Heart right ventricle (tissue), 16 donors: ENCODE measurements around the gene MEIS3. TPM values are rescaled to one million over a fixed set of nuclear protein-coding genes. Genes with fewer than 3 reads are reported as not detected.

Source experiments
- ATAC-seq, 8 donors: fragments of 200-7000 bp; cut with Tn5 transposase; one replicate each; pipeline ENCODE4 v1.9.1; 2020; ENCODE audit warnings: mild to moderate bottlenecking in 8 of 8, moderate library complexity in 8 of 8, moderate number of reproducible peaks in 1 of 8
- DNase-seq, 2 donors: peaks; one replicate each; pipeline ENCODE4 v3.0.0-alpha.2; 2020
- H3K27ac ChIP-seq, 10 donors: fragments of 200-600 bp; sonication (generic) in 2 of 10; one replicate each; pipeline versions ENCODE4 v1.5.0 to v1.8.0; 2020 to 2022; ENCODE audit warnings: mild to moderate bottlenecking in 3 of 10
- H3K27me3 ChIP-seq, 7 donors: fragments of 200-600 bp; one replicate each; pipeline ENCODE4 v1.8.0; 2021 to 2022; ENCODE audit warnings: mild to moderate bottlenecking in 2 of 7
- H3K36me3 ChIP-seq, 9 donors: fragments of 200-600 bp; sonication (generic) in 1 of 9; one replicate each; pipeline versions ENCODE4 v1.5.0 to v1.8.0; 2020 to 2022; ENCODE audit warnings: mild to moderate bottlenecking in 2 of 9
- H3K4me1 ChIP-seq, 9 donors: fragments of 200-600 bp; sonication (generic) in 1 of 9; one replicate each; pipeline versions ENCODE4 v1.5.0 to v1.8.0; 2020 to 2022; ENCODE audit warnings: mild to moderate bottlenecking in 4 of 9
- H3K4me3 ChIP-seq, 10 donors: fragments of 200-600 bp; sonication (generic) in 2 of 10; one replicate each; pipeline versions ENCODE4 v1.5.0 to v1.8.0; 2020 to 2022; ENCODE audit warnings: mild to moderate bottlenecking in 7 of 10, moderate library complexity in 2 of 10
- H3K9me3 ChIP-seq, 11 donors: fragments of 200-600 bp in 10 of 11; sonication (generic) in 2 of 11; one replicate each; pipeline versions ENCODE4 v1.5.0 to v1.8.0; 2013 to 2022; ENCODE audit warnings: mild to moderate bottlenecking in 2 of 11, control low read depth in 1 of 11, moderate library complexity in 1 of 11
- WGBS, 2 donors: extraction: QIAGEN DNeasy Blood & Tissue Kit; methylation state at CpG; one replicate each; pipeline ENCODE4 v1.1.7; 2013; ENCODE audit warnings: inconsistent platforms in 1 of 2; 5-methylcytosine and 5-hydroxymethylcytosine counted together
- intact Hi-C, 10 donors: fragments of 100-400 bp; cut with DNase I; formaldehyde crosslinking; loops; one replicate each; pipeline versions ENCODE4 v1.11.1 to v1.14.2; 2022
- polyA plus RNA-seq, 2 donors: library from polyadenylated mRNA; stranded (reverse); fragments of 200-250 nt; gene quantifications; one replicate each; pipeline ENCODE4 v1.2.3, GENCODE V29; 2013
- total RNA-seq, 10 donors: library from RNA; stranded (reverse); fragmentation: NEBNext Ultra II Directional in 3 of 10; extraction: Animal tissue kit (Norgen Biotek cat#: 25700) in 3 of 10; gene quantifications; one replicate each; pipeline versions ENCODE4 v1.2.1 to v1.2.4, GENCODE V29; 2021 to 2023
- TF ChIP-seq, protein P1 (sequence below), 9 donors: fragments of 200-600 bp; sonication (generic) in 2 of 9; IDR thresholded peaks; one replicate each; pipeline versions ENCODE4 v1.5.0 to v1.8.0; 2021 to 2022; ENCODE audit warnings: antibody characterized with exemption in 9 of 9, mild to moderate bottlenecking in 5 of 9, moderate library complexity in 1 of 9
- donor health status: Arrhythmogenic right ventricular cardiomyopathy.
- donor health status: ischemic (EF 13 %, LVEDD 7.1; RV severe dilation, severe dysfunction).
- donor health status: healthy with polysubstance abuse.
- donor health status: DM: no; HTN: yes; CAD: no.
- donor health status: DM: no; HTN: no; CAD: no.
- donor health status: ischemic (EF 25% LVEDD 6.9; RV normal size, moderate dysfunction).
- donor health status: ischemic (EF 25% LVEDD 5.7; RV mildly dilated, moderate dysfunction).
- donor health status: healthy.
- donor health status: DM: yes; HTN: yes; CAD: no.
- donor health status: Ischemic cardiomyopathy.
- donor health status: ischemic (EF 35%, LVEDD 5.7; RV mildly dilated, moderate dysfunction).
- donor health status: nonischemic (EF 11% LVEDD 7.7; RV severe dilation, severe dysfunction).
- donor health status: DM: yes; HTN: yes; CAD: no.
- donor health status: PGD.
- donor health status: ischemic (EF 29% LVEDD 5.4; RV normal size, mild dysfunction).
- donor health status: nonischemic (EF 23%, LVEDD 6.1; RV moderate dilation, normal function).

The MEIS3 gene
- total and polyA plus RNA-seq, 12 donors = 0.71 to 7.2 (median 2.5) TPM

DNA sequence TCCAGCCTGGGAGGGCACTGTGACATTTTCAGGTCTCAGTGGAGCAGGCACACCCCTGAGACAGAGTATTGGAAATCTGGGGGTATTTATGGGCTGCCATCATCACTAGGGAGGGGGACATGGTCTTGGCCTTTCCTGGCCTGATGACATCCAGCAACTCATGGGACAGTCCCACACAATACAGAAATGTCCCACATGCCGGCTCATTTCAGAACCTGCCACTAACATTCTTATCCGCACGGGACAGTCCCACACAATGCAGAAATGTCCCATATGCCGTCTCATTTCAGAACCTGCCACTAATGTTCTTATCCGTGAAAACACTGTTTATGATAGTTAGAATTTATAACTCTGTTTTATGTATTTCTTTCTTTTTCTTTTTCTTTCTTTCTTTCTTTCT is 42.5 kb upstream of the MEIS3 start:
- Histone ChIP-seq H3K4me3 (no peak overlapping the region), H3K27me3 (peaks cover 11 to 76% (median 54%) of the 10 kb centered on the region in 7 donors), H3K36me3 (no peaks in the 10 kb centered on the region), H3K4me1 (peaks cover 0 to 6% (median 0%) of the 10 kb centered on the region in 9 donors), H3K9me3 (no peaks in the 10 kb centered on the region), H3K27ac (no peak overlapping the region)
- no peak for DNase-seq
- intact Hi-C loops = no loop called here
- no peak for ATAC-seq
- WGBS, 2 donors = 81 to 82% methylated on average over 5 of the region's 5 CpGs
- TF ChIP-seq, protein P1, sequence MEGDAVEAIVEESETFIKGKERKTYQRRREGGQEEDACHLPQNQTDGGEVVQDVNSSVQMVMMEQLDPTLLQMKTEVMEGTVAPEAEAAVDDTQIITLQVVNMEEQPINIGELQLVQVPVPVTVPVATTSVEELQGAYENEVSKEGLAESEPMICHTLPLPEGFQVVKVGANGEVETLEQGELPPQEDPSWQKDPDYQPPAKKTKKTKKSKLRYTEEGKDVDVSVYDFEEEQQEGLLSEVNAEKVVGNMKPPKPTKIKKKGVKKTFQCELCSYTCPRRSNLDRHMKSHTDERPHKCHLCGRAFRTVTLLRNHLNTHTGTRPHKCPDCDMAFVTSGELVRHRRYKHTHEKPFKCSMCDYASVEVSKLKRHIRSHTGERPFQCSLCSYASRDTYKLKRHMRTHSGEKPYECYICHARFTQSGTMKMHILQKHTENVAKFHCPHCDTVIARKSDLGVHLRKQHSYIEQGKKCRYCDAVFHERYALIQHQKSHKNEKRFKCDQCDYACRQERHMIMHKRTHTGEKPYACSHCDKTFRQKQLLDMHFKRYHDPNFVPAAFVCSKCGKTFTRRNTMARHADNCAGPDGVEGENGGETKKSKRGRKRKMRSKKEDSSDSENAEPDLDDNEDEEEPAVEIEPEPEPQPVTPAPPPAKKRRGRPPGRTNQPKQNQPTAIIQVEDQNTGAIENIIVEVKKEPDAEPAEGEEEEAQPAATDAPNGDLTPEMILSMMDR (IDR thresholded peaks at IDR 0.05) = no peak

GRCh38 chr19:47459477-47459876 is 40.1 kb upstream of the MEIS3 start:
- peaks cover 0 to 14% (median 7%) of the 10 kb centered on the region in 11 donors for H3K9me3 ChIP-seq
- peaks cover 14 to 87% (median 68%) of the 10 kb centered on the region in 7 donors for H3K27me3 ChIP-seq
- TF ChIP-seq, protein P1 (IDR thresholded peaks at IDR 0.05) = no peak
- H3K27ac ChIP-seq = no peak overlapping the region
- intact Hi-C loops = loop anchor here in 1 of 10 donors (10.0 kb wide), 1 partner anchor 595 kb away; no protein-coding TSS in a partner anchor
- peaks cover 0 to 6% (median 0%) of the 10 kb centered on the region in 9 donors for H3K4me1 ChIP-seq
- ATAC-seq (no peak), DNase-seq (no peak)
- no peak overlapping the region for H3K4me3 ChIP-seq
- WGBS, 2 donors = 89% methylated on average over 14 of the region's 14 CpGs
- H3K36me3 ChIP-seq = no peaks in the 10 kb centered on the region

GRCh38 chr19:47458672-47459071 is 39.3 kb upstream of the MEIS3 start:
- no peak overlapping the region for H3K4me3 ChIP-seq
- intact Hi-C loops = loop anchor here in 1 of 10 donors (10.0 kb wide), 1 partner anchor 596 kb away; no protein-coding TSS in a partner anchor
- H3K27me3 ChIP-seq = peaks cover 14 to 83% (median 64%) of the 10 kb centered on the region in 7 donors
- H3K36me3 ChIP-seq = no peaks in the 10 kb centered on the region
- no peak overlapping the region for H3K27ac ChIP-seq
- 31 to 33% methylated on average over 5 of the region's 5 CpGs for WGBS, 2 donors
- peaks cover 0 to 14% (median 7%) of the 10 kb centered on the region in 11 donors for H3K9me3 ChIP-seq
- no peak for DNase-seq
- H3K4me1 ChIP-seq = peaks cover 0 to 6% (median 0%) of the 10 kb centered on the region in 9 donors
- TF ChIP-seq, protein P1 (IDR thresholded peaks at IDR 0.05) = no peak
- ATAC-seq = no peak

DNA sequence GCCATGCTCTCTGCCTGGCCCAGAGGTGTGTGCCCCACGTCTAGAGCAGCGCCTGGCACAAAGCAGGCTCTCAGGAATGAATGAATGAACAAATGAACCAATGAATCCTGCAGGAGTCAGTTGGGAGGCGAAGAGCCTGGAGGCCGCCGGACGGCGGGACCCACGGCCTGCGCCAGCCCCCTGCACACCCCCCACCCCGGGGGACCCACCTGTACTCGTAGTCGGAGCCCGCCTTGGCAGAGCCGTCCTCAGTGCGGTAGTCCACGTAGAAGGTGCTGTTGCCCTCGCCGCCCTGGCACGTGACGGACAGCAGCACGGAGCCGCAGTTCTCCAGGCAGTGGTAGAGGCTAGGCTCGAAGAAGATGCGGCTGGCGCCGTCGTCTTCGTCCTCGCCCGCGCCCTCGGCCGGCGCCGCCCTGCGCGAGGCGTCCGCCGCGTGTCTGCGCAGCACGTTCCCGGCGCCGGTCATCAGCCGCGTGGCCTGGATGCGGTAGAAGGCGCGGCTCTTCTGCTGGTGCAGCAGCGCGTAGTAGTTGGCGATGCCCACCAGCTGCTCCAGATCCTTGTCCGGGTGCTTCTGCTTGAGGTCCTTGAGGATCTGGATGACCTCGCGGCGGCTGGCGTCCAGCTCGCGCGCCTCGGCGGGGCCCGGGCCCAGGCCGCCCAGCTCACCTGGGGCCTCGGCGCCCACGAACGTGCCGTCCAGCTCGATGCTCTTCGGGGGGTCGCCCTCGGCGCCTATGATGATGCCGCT is 37.6 kb upstream of the MEIS3 start:
- Histone ChIP-seq H3K36me3 (no peaks in the 10 kb centered on the region), H3K27ac (no peak overlapping the region), H3K9me3 (peaks cover 0 to 14% (median 7%) of the 10 kb centered on the region in 11 donors), H3K4me1 (peaks cover 0 to 6% (median 0%) of the 10 kb centered on the region in 9 donors), H3K27me3 (peaks cover 14 to 82% (median 67%) of the 10 kb centered on the region in 7 donors), H3K4me3 (no peak overlapping the region)
- intact Hi-C loops = loop anchor here in 1 of 10 donors (10.0 kb wide), 1 partner anchor 598 kb away; no protein-coding TSS in a partner anchor
- WGBS, 2 donors = 23 to 28% methylated on average over 66 to 77 of the region's 77 CpGs
- TF ChIP-seq, protein P1 (IDR thresholded peaks at IDR 0.05) = no peak
- DNase-seq (no peak), ATAC-seq (peak in 1 of 8 donors; percentile 12)
